Bronchial epithelial cell (primary cell): Measurements from ENCODE around the gene PKN3. TPM values are rescaled to one million over a fixed set of nuclear protein-coding genes. Genes with fewer than 3 reads are reported as not detected.

Experiments used
- DNase-seq: peaks from one replicate; pipeline ENCODE4 v3.0.0-alpha.2; 2010; ENCODE audit warnings: low read depth
- FAIRE-seq: peaks from 2 replicates; lab custom pipeline; 2011; peaks lifted over from hg19 to GRCh38; lab: Jason Lieb, UNC
- H3K27me3 ChIP-seq: 2 replicates; pipeline ENCODE4 v1.5.1; 2011; ENCODE audit warnings: low read length; ENCODE audit not compliant: control insufficient read depth, insufficient read depth
- H3K36me3 ChIP-seq: 2 replicates; pipeline ENCODE4 v1.5.1; 2011; ENCODE audit warnings: low read length; ENCODE audit not compliant: control insufficient read depth, insufficient read depth
- H3K4me3 ChIP-seq: 2 replicates; pipeline ENCODE4 v1.5.1; 2011; ENCODE audit warnings: mild to moderate bottlenecking, low read depth, low read length, control low read depth
- total RNA-seq: library from RNA; depleted of rRNA; stranded (reverse); fragments of >200 nt; gene quantifications from 2 replicates; pipeline ENCODE4 v1.2.1, GENCODE V29; 2014
- TF ChIP-seq, protein P1 (sequence below): IDR thresholded peaks from 2 replicates; pipeline ENCODE4 v1.5.1; 2011; ENCODE audit warnings: mild to moderate bottlenecking, moderate library complexity, low read length, control low read depth, inconsistent platforms; ENCODE audit not compliant: insufficient read depth, severe bottlenecking

Gene PKN3
- total RNA-seq, 1 donor from 2014 or later = 2.1 TPM

GRCh38 chr9:128701227-128701854 lies 962 bp upstream of the PKN3 start:
- no peak overlapping the region for H3K4me3 ChIP-seq
- TF ChIP-seq, protein P1, sequence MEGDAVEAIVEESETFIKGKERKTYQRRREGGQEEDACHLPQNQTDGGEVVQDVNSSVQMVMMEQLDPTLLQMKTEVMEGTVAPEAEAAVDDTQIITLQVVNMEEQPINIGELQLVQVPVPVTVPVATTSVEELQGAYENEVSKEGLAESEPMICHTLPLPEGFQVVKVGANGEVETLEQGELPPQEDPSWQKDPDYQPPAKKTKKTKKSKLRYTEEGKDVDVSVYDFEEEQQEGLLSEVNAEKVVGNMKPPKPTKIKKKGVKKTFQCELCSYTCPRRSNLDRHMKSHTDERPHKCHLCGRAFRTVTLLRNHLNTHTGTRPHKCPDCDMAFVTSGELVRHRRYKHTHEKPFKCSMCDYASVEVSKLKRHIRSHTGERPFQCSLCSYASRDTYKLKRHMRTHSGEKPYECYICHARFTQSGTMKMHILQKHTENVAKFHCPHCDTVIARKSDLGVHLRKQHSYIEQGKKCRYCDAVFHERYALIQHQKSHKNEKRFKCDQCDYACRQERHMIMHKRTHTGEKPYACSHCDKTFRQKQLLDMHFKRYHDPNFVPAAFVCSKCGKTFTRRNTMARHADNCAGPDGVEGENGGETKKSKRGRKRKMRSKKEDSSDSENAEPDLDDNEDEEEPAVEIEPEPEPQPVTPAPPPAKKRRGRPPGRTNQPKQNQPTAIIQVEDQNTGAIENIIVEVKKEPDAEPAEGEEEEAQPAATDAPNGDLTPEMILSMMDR = no peak
- FAIRE-seq = no peak
- no peak for DNase-seq
- H3K27me3 ChIP-seq = no peaks in the 10 kb centered on the region
- H3K36me3 ChIP-seq = no peaks in the 10 kb centered on the region

- DNase-seq = no peak
- no peak for FAIRE-seq
Observed at GRCh38 chr9:128702949-128703615, 779 bp downstream of the PKN3 start.

GRCh38 chr9:128703616-128704355 lies 1.5 kb downstream of the PKN3 start:
- TF ChIP-seq, protein P1 = no peak
- H3K4me3 ChIP-seq = no peak overlapping the region
- H3K27me3 ChIP-seq = no peaks in the 10 kb centered on the region
- FAIRE-seq (no peak), DNase-seq (no peak)
- no peaks in the 10 kb centered on the region for H3K36me3 ChIP-seq

More at GRCh38 chr9:128702949-128703615, 779 bp downstream of the PKN3 start:
- H3K27me3 ChIP-seq = no peaks in the 10 kb centered on the region
- H3K36me3 ChIP-seq = no peaks in the 10 kb centered on the region
- H3K4me3 ChIP-seq = peak overlapping the region; percentile 52
- TF ChIP-seq, protein P1 = no peak

DNA sequence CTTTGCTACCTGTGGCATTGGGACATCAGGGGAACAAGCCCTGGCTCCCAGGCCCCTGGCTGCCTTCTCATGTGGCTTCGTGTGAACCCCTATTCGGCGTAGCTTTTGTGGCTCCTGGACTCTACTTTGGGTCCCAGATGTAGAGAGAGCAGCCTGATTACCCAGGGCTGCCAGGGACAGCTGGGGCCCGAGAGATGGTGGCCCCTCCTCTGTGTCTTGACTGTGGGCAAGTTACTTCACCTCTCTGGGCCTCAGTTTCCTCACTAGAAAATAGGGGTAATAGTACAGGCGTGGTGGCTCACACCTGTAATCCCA lies 2.0 kb downstream of the PKN3 start:
- H3K36me3 ChIP-seq = no peaks in the 10 kb centered on the region
- TF ChIP-seq, protein P1 = no peak
- FAIRE-seq (no peak), DNase-seq (no peak)
- H3K27me3 ChIP-seq = no peaks in the 10 kb centered on the region
- no peak overlapping the region for H3K4me3 ChIP-seq

GRCh38 chr9:128705051-128705965 lies 3.0 kb downstream of the PKN3 start:
- FAIRE-seq = no peak
- Histone ChIP-seq H3K36me3 (no peaks in the 10 kb centered on the region), H3K27me3 (no peaks in the 10 kb centered on the region), H3K4me3 (no peak overlapping the region)
- DNase-seq = no peak
- TF ChIP-seq, protein P1 = no peak
